H1 (cell line): ENCODE data around the gene FBXO47. TPM values are rescaled to one million over a fixed set of nuclear protein-coding genes. Genes with fewer than 3 reads are reported as not detected.

ENCODE experiments used
- CTCF ChIA-PET: fragments of 300-600 bp; sonication (Branson Sonifier 250); formaldehyde crosslinking; loops from one replicate; lab custom pipeline; 2021; ENCODE audit not compliant: partially characterized antibody; lab: Charles Lee
- POLR2A ChIA-PET: fragments of 300-600 bp; sonication (Branson Sonifier 250); formaldehyde crosslinking; loops from one replicate; lab custom pipeline; 2021; ENCODE audit warnings: inconsistent platforms; ENCODE audit not compliant: partially characterized antibody; lab: Charles Lee
- DNase-seq, 2 experiments: peaks; one replicate each; pipeline versions ENCODE4 v3.0.0 to v3.0.0-alpha.2; 2010 to 2022; ENCODE audit warnings: low spot score in 2 of 2, low read depth in 1 of 2, mixed read lengths in 1 of 2
- FAIRE-seq: peaks from 2 replicates; lab custom pipeline; 2011; peaks lifted over from hg19 to GRCh38; lab: Jason Lieb, UNC
- H2AFZ ChIP-seq: 2 replicates; pipeline ENCODE4 v1.8.1; 2012; ENCODE audit warnings: low read length, inconsistent platforms
- H2AK5ac ChIP-seq: 2 replicates; pipeline ENCODE4 v1.6.1; 2013; ENCODE audit warnings: low read depth, low read length
- H2BK120ac ChIP-seq: replicated peaks from 2 replicates; pipeline ENCODE3; 2013; ENCODE audit warnings: low read depth, low read length, inconsistent platforms
- H2BK12ac ChIP-seq: 2 replicates; pipeline ENCODE4 v1.6.1; 2013; ENCODE audit warnings: low read depth, low read length
- H2BK15ac ChIP-seq: 2 replicates; pipeline ENCODE4 v1.6.1; 2013; ENCODE audit warnings: low read length
- H2BK20ac ChIP-seq: 2 replicates; pipeline ENCODE4 v1.6.1; 2013; ENCODE audit warnings: low read length
- H2BK5ac ChIP-seq: 2 replicates; pipeline ENCODE4 v1.6.1; 2013; ENCODE audit warnings: low read depth, low read length
- H3K14ac ChIP-seq: 2 replicates; pipeline ENCODE4 v1.6.1; 2013; ENCODE audit warnings: inconsistent platforms; ENCODE audit not compliant: insufficient read length
- H3K18ac ChIP-seq: 2 replicates; pipeline ENCODE4 v1.6.1; 2013; ENCODE audit warnings: low read length; ENCODE audit errors: extremely low read depth
- H3K23ac ChIP-seq: 2 replicates; pipeline ENCODE4 v1.6.1; 2013; ENCODE audit warnings: inconsistent platforms; ENCODE audit not compliant: insufficient read length
- H3K23me2 ChIP-seq: 2 replicates; pipeline ENCODE4 v1.6.1; 2013; ENCODE audit warnings: low read depth, low read length
- H3K27ac ChIP-seq: 2 replicates; pipeline ENCODE4 v1.6.1; 2011; ENCODE audit warnings: low read depth, low read length, inconsistent platforms
- H3K27me3 ChIP-seq, 4 experiments: replicated peaks in 1 of 4; 1 replicate in 1 of 4; 2 replicates in 3 of 4; pipeline versions ENCODE4 v1.6.1 to v1.8.1; 2011 to 2013; ENCODE audit warnings: low read length in 3 of 4, mild to moderate bottlenecking in 3 of 4, inconsistent platforms in 2 of 4, mixed read lengths in 2 of 4, moderate library complexity in 1 of 4; ENCODE audit not compliant: control insufficient read depth in 3 of 4, insufficient read depth in 3 of 4; ENCODE audit errors: extremely low read depth in 1 of 4
- H3K36me3 ChIP-seq, 4 experiments: 2 replicates each; pipeline versions ENCODE4 v1.6.1 to v1.8.1; 2011 to 2013; ENCODE audit warnings: mild to moderate bottlenecking in 4 of 4, low read length in 3 of 4, moderate library complexity in 2 of 4, control low read depth in 1 of 4, inconsistent platforms in 1 of 4; ENCODE audit not compliant: insufficient read depth in 4 of 4, control insufficient read depth in 2 of 4
- H3K4ac ChIP-seq: replicated peaks from 2 replicates; pipeline ENCODE3; 2013; ENCODE audit warnings: low read length, low read depth, mixed read lengths, inconsistent platforms; ENCODE audit not compliant: insufficient read length
- H3K4me1 ChIP-seq, 4 experiments: replicated peaks in 1 of 4; 1 replicate in 1 of 4; 2 replicates in 3 of 4; pipeline versions ENCODE4 v1.6.1 to v1.8.1; 2011 to 2013; ENCODE audit warnings: low read length in 3 of 4, inconsistent platforms in 2 of 4, mixed read lengths in 1 of 4; ENCODE audit not compliant: insufficient read depth in 4 of 4, control insufficient read depth in 3 of 4
- H3K4me2 ChIP-seq, 2 experiments: 2 replicates each; pipeline versions ENCODE4 v1.6.1 to v1.8.1; 2011 to 2013; ENCODE audit warnings: low read depth in 2 of 2, low read length in 2 of 2, control low read depth in 1 of 2, inconsistent platforms in 1 of 2, mild to moderate bottlenecking in 1 of 2; ENCODE audit not compliant: insufficient read depth in 1 of 2
- H3K4me3 ChIP-seq, 4 experiments: fragments of 200-600, 300-600 bp in 1 of 4; sonication (generic), shearing (Covaris generic), sonication (Bioruptor Twin) in 1 of 4; 2 replicates each; pipeline versions ENCODE4 v1.5.1 to v1.8.1; 2011 to 2016; ENCODE audit warnings: low read length in 4 of 4, low read depth in 3 of 4, control low read depth in 2 of 4, inconsistent platforms in 2 of 4, mild to moderate bottlenecking in 2 of 4, mixed read lengths in 1 of 4, moderate library complexity in 1 of 4; ENCODE audit not compliant: insufficient read depth in 2 of 4; ENCODE audit errors: extremely low read depth in 1 of 4
- H3K56ac ChIP-seq: replicated peaks from 2 replicates; pipeline ENCODE3; 2013; ENCODE audit warnings: low read depth, mild to moderate bottlenecking, mixed read lengths, low read length, inconsistent platforms; ENCODE audit not compliant: insufficient read length
- H3K79me1 ChIP-seq: 2 replicates; pipeline ENCODE4 v1.6.1; 2013; ENCODE audit warnings: low read depth, low read length, control low read depth
- H3K79me2 ChIP-seq, 2 experiments: 2 replicates each; pipeline versions ENCODE4 v1.6.1 to v1.8.1; 2012 to 2013; ENCODE audit warnings: low read length in 2 of 2, mild to moderate bottlenecking in 2 of 2, inconsistent platforms in 1 of 2; ENCODE audit not compliant: insufficient read depth in 2 of 2, control insufficient read depth in 1 of 2
- H3K9ac ChIP-seq, 4 experiments: replicated peaks in 1 of 4; 1 replicate in 1 of 4; 2 replicates in 3 of 4; pipeline versions ENCODE4 v1.6.1 to v1.8.1; 2011 to 2013; ENCODE audit warnings: low read depth in 3 of 4, low read length in 3 of 4, control low read depth in 2 of 4, mild to moderate bottlenecking in 2 of 4, moderate library complexity in 2 of 4, inconsistent platforms in 1 of 4; ENCODE audit errors: extremely low read depth in 1 of 4
- H3K9me3 ChIP-seq, 2 experiments: 2 replicates each; pipeline versions ENCODE4 v1.6.1 to v1.8.1; 2012 to 2013; ENCODE audit warnings: mild to moderate bottlenecking in 2 of 2, moderate library complexity in 2 of 2, control low read depth in 1 of 2, inconsistent platforms in 1 of 2, low read depth in 1 of 2, low read length in 1 of 2, mixed read lengths in 1 of 2; ENCODE audit not compliant: insufficient read depth in 2 of 2
- H4K20me1 ChIP-seq, 2 experiments: replicated peaks in 1 of 2; 2 replicates each; pipeline versions ENCODE3 to v1.8.1; 2011 to 2013; ENCODE audit warnings: inconsistent platforms in 2 of 2, low read length in 2 of 2, mild to moderate bottlenecking in 1 of 2; ENCODE audit not compliant: insufficient read depth in 2 of 2, control insufficient read depth in 1 of 2
- H4K5ac ChIP-seq: 2 replicates; pipeline ENCODE4 v1.6.1; 2013; ENCODE audit warnings: low read length, low read depth, mixed read lengths, inconsistent platforms; ENCODE audit not compliant: insufficient read length
- H4K8ac ChIP-seq: 2 replicates; pipeline ENCODE4 v1.8.0; 2013; ENCODE audit warnings: mild to moderate bottlenecking, moderate library complexity, low read length, inconsistent platforms; ENCODE audit not compliant: insufficient read depth; ENCODE audit errors: extremely low read depth
- H4K91ac ChIP-seq: replicated peaks from 2 replicates; pipeline ENCODE3; 2013; ENCODE audit warnings: low read length, mixed read lengths, inconsistent platforms; ENCODE audit not compliant: insufficient read length
- GTF2F1 ChIP-seq: IDR thresholded peaks from 2 replicates; pipeline ENCODE4 v1.6.1; 2012; ENCODE audit warnings: low read depth, low read length, improper control_type of control experiment, borderline replicate concordance
- KDM1A ChIP-seq: fragments of 200-600, 300-600 bp; sonication (generic); IDR thresholded peaks from 2 replicates; pipeline ENCODE4 v1.7.1; 2016; ENCODE audit warnings: mild to moderate bottlenecking, low read length, borderline replicate concordance
- WGBS, 2 experiments: shearing (Covaris generic) in 1 of 2; methylation state at CpG; one replicate each; pipeline versions ENCODE4 v1.1.6 to v1.1.7; 2013 to 2015; ENCODE audit warnings: low lambda C conversion rate in 2 of 2, mixed read lengths in 2 of 2, inconsistent platforms in 1 of 2, low coverage in 1 of 2, missing lambda C conversion rate in 1 of 2; ENCODE audit not compliant: insufficient replicate concordance in 2 of 2, insufficient coverage in 1 of 2, insufficient read length in 1 of 2; ENCODE audit errors: extremely low coverage in 1 of 2, missing lambda C conversion rate in 1 of 2; 5-methylcytosine and 5-hydroxymethylcytosine counted together
- polyA plus RNA-seq, 7 experiments: library from polyadenylated mRNA; depleted of rRNA in 3 of 7; stranded (reverse) in 5 of 7; unstranded in 2 of 7; fragments of >200 nt in 5 of 7; fragments of 200-250 nt in 2 of 7; gene quantifications; 1 replicate in 5 of 7; 2 replicates in 1 of 7; 4 replicates in 1 of 7; pipeline versions ENCODE4 v1.2.1 to v1.2.3, GENCODE V29; 2011 to 2013; ENCODE audit warnings: missing spikeins in 2 of 7, mixed read lengths in 2 of 7
- total RNA-seq: library from RNA; stranded (reverse); fragmentation: NEBNext Ultra II Directional; extraction: Animal tissue kit (Norgen Biotek cat#: 25700); gene quantifications from 2 replicates; pipeline ENCODE4 v1.2.1, GENCODE V29; 2021

The FBXO47 gene
- total and polyA plus RNA-seq, 2 of the 8 experiments (the other 6 are each of a cell fraction or from before 2014, with no cell fraction given), result not detected

- Histone ChIP-seq H3K23me2 (no peaks in the 10 kb centered on the region), H2BK5ac (no peak overlapping the region), H3K9ac (no peak overlapping the region), H3K79me2 (no peaks in the 10 kb centered on the region), H3K56ac (no peak overlapping the region), H3K27me3 (no peaks in the 10 kb centered on the region), H3K9me3 (no peaks in the 10 kb centered on the region), H2AFZ (no peak overlapping the region), H2BK15ac (no peak overlapping the region), H3K79me1 (no peaks in the 10 kb centered on the region; the same call in 1 of the 2 replicates), H3K23ac (no peak overlapping the region), H4K91ac (no peak overlapping the region), H4K5ac (no peak overlapping the region), H2AK5ac (no peak overlapping the region), H3K4me3 (no peak overlapping the region), H3K4ac (no peak overlapping the region), H3K18ac (no peak overlapping the region), H2BK120ac (no peak overlapping the region), H3K27ac (no peak overlapping the region; the same call in 1 of the 2 replicates), H3K4me2 (no peak overlapping the region), H4K20me1 (peaks cover 0 to 8% of the 10 kb centered on the region in 2 experiments), H3K4me1 (peaks cover 0 to 12% (median 5%) of the 10 kb centered on the region in 4 experiments; a peak in 6 of 7 replicates), H3K36me3 (peaks cover 4 to 22% (median 17%) of the 10 kb centered on the region in 4 experiments; a peak in 6 of 8 replicates), H2BK20ac (no peak overlapping the region), H2BK12ac (no peak overlapping the region), H3K14ac (no peak overlapping the region), H4K8ac (no peak overlapping the region)
- TF ChIP-seq GTF2F1 (no peak), KDM1A (0 out of 2 replicates have a peak, but pooled peaks have one; percentile 47)
- ChIA-PET POLR2A (interaction anchor here (0.6 to 4.0 kb wide), 5 partner anchors 10 to 165 kb away, joined by 3 to 16 read pairs (median 6); partner anchors contain the start of gene RPL23), CTCF (interaction anchor here (1.1 to 1.8 kb wide), 3 partner anchors 10 to 27 kb away, joined by 3 to 5 read pairs (median 3); no protein-coding TSS in a partner anchor)
- WGBS, 2 experiments, result 86% methylated on average over 13 of the region's 13 CpGs; no CpG with 5 or more reads in 1 of the 2 experiments
- FAIRE-seq (no peak), DNase-seq (no peak)
These were observed 70.8 kb downstream of the FBXO47 start for GRCh38 chr17:38896346-38896954.
